Stomach smooth muscle (tissue), 2 donors: ENCODE data around the gene ELOVL5.
"Not testable (repeated sequence)": the region's sequence is repeated elsewhere in the genome, so short reads cannot be mapped to it uniquely, and the experiment has no call there.

Experiments used
- H3K27ac ChIP-seq: one replicate; pipeline ENCODE4 v1.7.0; 2013; ENCODE audit warnings: mild to moderate bottlenecking, low read length, inconsistent platforms
- H3K27me3 ChIP-seq, 2 donors: one replicate each; pipeline ENCODE4 v1.7.0; 2013; ENCODE audit warnings: low read length in 2 of 2; ENCODE audit not compliant: insufficient read depth in 2 of 2, control insufficient read depth in 1 of 2
- H3K36me3 ChIP-seq, 2 donors: one replicate each; pipeline ENCODE4 v1.7.0; 2013; ENCODE audit warnings: low read length in 2 of 2; ENCODE audit not compliant: control insufficient read depth in 2 of 2, insufficient read depth in 2 of 2
- H3K4me1 ChIP-seq: one replicate; pipeline ENCODE4 v1.7.0; 2013; ENCODE audit warnings: low read length; ENCODE audit not compliant: control insufficient read depth, insufficient read depth
- H3K4me3 ChIP-seq, 2 donors: one replicate each; pipeline ENCODE4 v1.7.0; 2013; ENCODE audit warnings: low read length in 2 of 2
- H3K9ac ChIP-seq, 2 donors: one replicate each; pipeline ENCODE4 v1.7.0; 2013; ENCODE audit warnings: low read length in 2 of 2, mild to moderate bottlenecking in 1 of 2
- H3K9me3 ChIP-seq, 2 donors: one replicate each; pipeline ENCODE4 v1.7.0; 2013; ENCODE audit warnings: low read length in 2 of 2; ENCODE audit not compliant: control insufficient read depth in 2 of 2
- donor health status: healthy.
- donor health status: Pancreatic carcinoma.

The ELOVL5 gene

DNA sequence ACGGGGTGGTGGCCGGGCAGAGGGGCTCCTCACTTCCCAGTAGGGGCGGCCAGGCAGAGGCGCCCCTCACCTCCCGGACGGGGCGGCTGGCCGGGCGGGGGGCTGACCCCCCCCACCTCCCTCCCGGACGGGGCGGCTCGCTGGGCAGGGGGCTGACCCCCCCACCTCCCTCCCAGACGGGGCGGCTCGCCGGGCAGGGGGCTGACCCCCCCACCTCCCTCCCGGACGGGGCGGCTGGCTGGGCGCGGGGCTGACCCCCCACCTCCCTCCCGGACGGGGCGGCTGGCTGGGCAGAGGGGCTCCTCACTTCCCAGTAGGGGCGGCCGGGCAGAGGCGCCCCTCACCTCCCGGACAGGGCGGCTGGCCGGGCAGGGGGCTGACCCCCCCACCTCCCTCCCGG is 43.8 kb downstream of the ELOVL5 start:
- H3K27ac ChIP-seq, H3K27me3 ChIP-seq, H3K4me3 ChIP-seq, H3K36me3 ChIP-seq, H3K9me3 ChIP-seq, H3K9ac ChIP-seq: not testable (repeated sequence)
- H3K4me1 ChIP-seq: peaks cover 29% of the 10 kb centered on the region

DNA sequence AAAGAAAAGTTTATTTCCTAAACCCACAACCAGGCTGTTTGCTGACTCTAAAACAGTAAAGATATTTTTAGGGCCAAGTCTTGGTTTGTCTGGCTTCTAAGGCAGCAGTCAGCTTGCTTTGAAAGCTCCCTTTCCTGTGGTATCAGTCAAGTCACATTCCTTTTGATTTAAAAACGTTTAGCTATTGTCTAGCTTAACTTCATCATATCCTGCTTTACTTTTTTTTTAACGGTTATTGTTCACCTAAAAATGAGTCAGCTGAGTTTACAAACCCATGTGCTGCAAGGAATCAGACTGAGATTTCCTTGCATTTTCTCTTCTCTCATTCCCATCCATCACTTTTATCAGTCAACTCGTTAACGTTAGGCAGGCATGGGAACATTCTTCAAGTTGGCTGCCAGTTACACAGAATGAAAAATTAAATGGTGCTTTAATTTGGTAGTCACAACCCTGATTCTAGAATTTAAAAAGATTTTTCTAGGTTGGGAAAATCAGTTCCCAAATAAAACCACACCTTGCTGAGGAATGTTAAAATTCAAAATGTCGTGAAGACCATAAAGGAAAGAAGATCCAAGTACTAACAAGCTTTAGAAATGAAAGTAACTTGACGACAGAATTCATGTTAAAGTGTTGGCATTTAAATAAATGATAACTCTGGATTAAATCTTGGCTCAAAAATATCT is 45.9 kb downstream of the ELOVL5 start:
- Histone ChIP-seq H3K9me3 (no peaks in the 10 kb centered on the region), H3K36me3 (no peaks in the 10 kb centered on the region), H3K27ac (no peak overlapping the region), H3K9ac (no peak overlapping the region), H3K4me3 (peak overlapping the region in 1 of 2 donors; percentile 38), H3K4me1 (peaks cover 27% of the 10 kb centered on the region), H3K27me3 (no peaks in the 10 kb centered on the region)

DNA sequence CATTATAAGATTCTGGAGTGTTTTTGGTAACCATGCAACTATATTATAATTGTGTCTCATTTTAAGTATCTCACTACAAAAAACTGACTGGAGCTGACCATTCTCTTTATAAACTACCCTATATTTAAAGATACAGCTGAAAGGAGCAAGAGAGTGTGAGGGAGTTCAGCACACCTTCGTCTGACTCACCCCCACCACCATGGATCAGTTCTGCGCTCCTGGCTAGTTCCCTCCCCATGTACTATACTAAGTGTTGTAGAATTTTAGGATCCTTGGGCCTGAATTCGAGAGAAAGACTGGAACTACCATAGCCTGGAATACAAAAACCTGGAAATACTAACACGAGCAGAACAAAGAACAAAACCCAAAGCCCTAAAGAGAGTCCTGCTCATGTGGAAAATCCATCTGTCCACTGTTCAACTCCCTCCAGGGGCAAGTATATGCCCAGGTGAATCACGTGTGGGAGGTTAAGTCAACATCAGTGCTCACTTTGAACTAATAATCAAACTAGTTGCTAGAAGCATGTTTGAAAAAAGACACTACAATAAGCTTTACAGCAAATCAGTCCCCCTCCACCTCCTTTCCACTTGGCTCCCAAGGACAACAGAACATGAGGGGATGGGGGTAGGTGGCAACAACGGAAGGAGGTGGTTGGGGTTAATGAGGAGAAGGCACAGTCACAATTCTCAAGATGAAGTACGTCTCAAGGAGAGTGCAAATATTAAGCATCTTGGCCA is 46.8 kb downstream of the ELOVL5 start:
- no peaks in the 10 kb centered on the region for H3K9me3 ChIP-seq
- H3K4me3 ChIP-seq: no peak overlapping the region
- no peak overlapping the region for H3K9ac ChIP-seq
- H3K4me1 ChIP-seq: peaks cover 22% of the 10 kb centered on the region
- H3K27me3 ChIP-seq: no peaks in the 10 kb centered on the region
- no peak overlapping the region for H3K27ac ChIP-seq
- no peaks in the 10 kb centered on the region for H3K36me3 ChIP-seq

- H3K9ac ChIP-seq: no peak overlapping the region
- peak overlapping the region in 1 of 2 donors; percentile 22 for H3K4me3 ChIP-seq
- H3K9me3 ChIP-seq: no peaks in the 10 kb centered on the region
- peaks cover 22% of the 10 kb centered on the region for H3K4me1 ChIP-seq
- H3K36me3 ChIP-seq: no peaks in the 10 kb centered on the region
- peak overlapping the region; percentile 41 for H3K27ac ChIP-seq
- H3K27me3 ChIP-seq: no peaks in the 10 kb centered on the region
Measured at GRCh38 chr6:53300656-53301551, 47.8 kb downstream of the ELOVL5 start.

DNA sequence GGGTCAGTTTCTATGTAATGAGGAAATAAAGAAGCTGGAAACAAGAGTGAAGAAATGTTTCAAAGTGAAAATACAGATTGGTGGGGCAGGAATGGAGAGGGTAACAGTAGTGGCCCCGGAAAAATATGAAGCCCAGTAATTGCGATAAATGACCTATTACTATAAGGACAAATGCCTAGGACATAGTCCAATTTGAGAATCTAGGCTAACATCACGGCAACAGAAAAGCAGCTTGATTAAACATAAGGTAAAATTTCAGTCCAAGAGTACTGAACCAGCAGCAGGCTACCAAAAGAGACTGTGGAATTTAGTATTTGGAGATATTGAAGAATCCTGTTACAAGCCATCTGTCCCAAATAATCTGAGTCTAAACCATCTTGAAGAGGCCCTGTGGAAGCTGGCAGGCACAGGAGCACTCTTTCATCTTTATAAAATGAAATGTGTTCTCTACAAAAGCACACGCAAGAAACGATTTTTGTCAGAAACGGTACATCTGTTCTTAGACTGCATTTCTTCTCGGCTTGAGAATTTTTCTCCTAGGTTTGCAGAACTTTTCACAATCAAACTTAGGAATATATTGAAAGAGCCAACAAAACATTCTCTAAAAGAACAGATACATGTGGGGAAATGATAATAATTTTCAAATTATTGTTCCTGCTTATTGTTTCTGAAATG is 49.3 kb downstream of the ELOVL5 start:
- H3K4me3 ChIP-seq: peak overlapping the region in 1 of 2 donors; percentile 4
- H3K36me3 ChIP-seq: peaks cover 0 to 4% of the 10 kb centered on the region in 2 donors
- H3K9ac ChIP-seq: peak overlapping the region in 1 of 2 donors; percentile 30
- H3K27ac ChIP-seq: no peak overlapping the region
- no peaks in the 10 kb centered on the region for H3K9me3 ChIP-seq
- no peaks in the 10 kb centered on the region for H3K27me3 ChIP-seq
- H3K4me1 ChIP-seq: peaks cover 22% of the 10 kb centered on the region

DNA sequence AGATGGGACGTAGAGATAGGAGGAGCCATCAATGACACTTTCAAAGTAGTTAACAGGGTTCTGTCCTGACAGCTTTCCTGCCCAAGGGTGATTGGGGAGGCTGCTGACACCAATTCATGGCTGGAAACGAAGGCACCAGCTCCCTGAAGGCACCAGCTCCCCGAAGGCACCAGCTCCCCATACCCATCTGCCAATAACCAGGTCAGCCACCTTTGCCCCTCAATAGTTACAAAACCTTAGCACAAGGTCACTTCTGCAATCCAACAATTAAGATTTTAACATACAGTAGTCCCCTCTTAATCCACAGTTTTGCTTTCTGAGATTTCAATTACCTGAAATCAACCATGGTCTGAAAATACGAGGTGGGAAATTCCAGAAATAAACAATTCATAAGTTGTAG is 51.7 kb downstream of the ELOVL5 start:
- H3K4me1 ChIP-seq: peaks cover 15% of the 10 kb centered on the region

DNA sequence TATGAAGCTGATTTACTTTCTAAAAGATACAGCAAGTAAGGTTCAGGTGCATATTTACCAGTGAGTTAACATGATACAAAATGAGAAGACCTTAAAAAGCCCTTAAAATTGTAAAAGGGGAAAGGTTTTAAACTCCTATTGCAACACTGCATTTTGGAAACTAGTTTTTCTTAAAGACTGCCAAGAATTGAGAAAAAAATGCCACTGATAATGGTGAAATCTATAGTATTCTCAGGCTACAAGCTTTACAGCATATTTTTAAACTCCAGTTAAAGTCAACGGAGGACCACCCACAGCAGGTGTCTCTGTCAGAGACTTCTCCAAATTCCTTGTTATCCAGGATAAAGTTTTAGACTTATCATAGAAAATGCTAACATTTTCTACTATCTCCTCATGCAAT is 53.6 kb downstream of the ELOVL5 start:
- H3K4me3 ChIP-seq: no peak overlapping the region
- H3K27me3 ChIP-seq: no peaks in the 10 kb centered on the region
- no peaks in the 10 kb centered on the region for H3K9me3 ChIP-seq
- peaks cover 4% of the 10 kb centered on the region for H3K4me1 ChIP-seq
- H3K27ac ChIP-seq: no peak overlapping the region
- H3K36me3 ChIP-seq: peaks cover 7 to 19% of the 10 kb centered on the region in 2 donors
- H3K9ac ChIP-seq: no peak overlapping the region

More for the DNA sequence above, 51.7 kb downstream of the ELOVL5 start:
- no peak overlapping the region for H3K9ac ChIP-seq
- no peaks in the 10 kb centered on the region for H3K9me3 ChIP-seq
- H3K27me3 ChIP-seq: no peaks in the 10 kb centered on the region
- peaks cover 3 to 6% of the 10 kb centered on the region in 2 donors for H3K36me3 ChIP-seq
- no peak overlapping the region for H3K27ac ChIP-seq
- H3K4me3 ChIP-seq: no peak overlapping the region

DNA sequence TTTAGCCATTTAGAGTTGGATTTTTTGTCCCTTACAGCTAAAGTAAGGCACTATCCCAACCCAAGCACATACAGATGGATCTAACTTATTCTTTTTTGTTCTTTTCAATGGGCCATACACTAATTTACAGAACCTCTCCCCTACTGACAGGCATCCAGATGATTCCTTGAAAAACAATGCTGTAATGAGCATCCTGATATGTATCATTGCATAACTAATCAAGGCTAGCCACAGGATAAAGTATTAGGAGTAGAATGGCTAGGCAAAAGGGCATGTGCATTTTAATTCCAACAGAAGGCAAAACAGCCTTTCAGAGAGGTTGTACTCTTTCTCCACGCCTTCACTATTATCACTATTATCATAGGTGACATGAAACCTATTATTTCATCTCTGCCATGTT is 54.1 kb downstream of the ELOVL5 start:
- Histone ChIP-seq H3K9me3 (no peaks in the 10 kb centered on the region), H3K4me3 (no peak overlapping the region), H3K4me1 (no peaks in the 10 kb centered on the region), H3K36me3 (peaks cover 7 to 19% of the 10 kb centered on the region in 2 donors), H3K9ac (no peak overlapping the region), H3K27me3 (no peaks in the 10 kb centered on the region), H3K27ac (no peak overlapping the region)

DNA sequence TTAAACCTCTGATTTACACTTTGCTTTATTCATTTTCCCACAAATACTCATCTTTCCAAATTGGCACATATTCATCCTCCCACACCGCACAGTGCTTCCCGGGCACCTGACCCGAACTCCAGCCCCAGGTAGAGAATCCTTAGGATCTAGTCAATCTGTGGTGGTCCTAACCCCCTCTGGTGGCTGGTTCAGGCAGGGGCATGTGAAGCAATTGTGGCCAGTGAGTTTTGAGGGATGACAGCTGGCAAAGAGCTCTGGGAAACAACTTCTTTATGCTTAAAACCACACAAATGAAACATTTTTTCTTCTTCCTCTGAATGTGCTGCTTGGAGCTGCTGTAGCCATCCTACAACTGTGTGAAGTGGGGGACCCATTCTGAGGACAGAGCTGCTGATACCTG is 54.7 kb downstream of the ELOVL5 start:
- Histone ChIP-seq H3K9ac (no peak overlapping the region), H3K27me3 (no peaks in the 10 kb centered on the region), H3K36me3 (peaks cover 7 to 19% of the 10 kb centered on the region in 2 donors), H3K4me3 (no peak overlapping the region), H3K27ac (no peak overlapping the region), H3K4me1 (no peaks in the 10 kb centered on the region), H3K9me3 (no peaks in the 10 kb centered on the region)

DNA sequence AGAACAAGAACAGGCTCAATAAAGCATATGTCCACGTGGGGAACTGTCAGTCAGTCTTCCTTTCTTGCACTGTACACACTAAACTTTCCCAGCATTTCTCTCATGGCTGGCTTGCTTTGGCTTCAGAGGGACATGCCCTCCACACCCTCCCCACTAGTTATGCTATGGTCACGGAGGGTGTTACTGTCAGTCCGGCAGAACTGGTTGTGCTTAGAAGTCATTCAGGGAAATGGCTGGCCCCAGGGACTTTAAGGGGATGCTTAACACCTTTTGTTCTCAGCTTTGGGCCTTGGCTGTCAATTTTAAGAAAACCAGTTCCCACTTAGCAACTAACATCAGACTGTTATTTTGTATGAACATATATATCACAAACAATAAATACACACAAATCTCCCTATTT is 55.1 kb downstream of the ELOVL5 start:
- Histone ChIP-seq H3K9ac (no peak overlapping the region), H3K4me3 (no peak overlapping the region), H3K27me3 (no peaks in the 10 kb centered on the region), H3K4me1 (no peaks in the 10 kb centered on the region), H3K36me3 (peaks cover 7 to 19% of the 10 kb centered on the region in 2 donors), H3K9me3 (no peaks in the 10 kb centered on the region), H3K27ac (no peak overlapping the region)
